ENCODE measurements around the gene PTDSS2.
"Not testable (repeated sequence)": the region's sequence is repeated elsewhere in the genome, so short reads cannot be mapped to it uniquely, and the experiment has no call there.

PTDSS2 gene

GRCh38 chr11:431921-432320, 18.2 kb upstream of the PTDSS2 start:
- no peak for DNase-seq (ENCODE audit: low spot score)

GRCh38 chr11:432501-433100, 17.5 kb upstream of the PTDSS2 start:
- no peak for DNase-seq (ENCODE audit: low spot score)

- no peak for DNase-seq (ENCODE audit: low spot score)
These were observed 17.0 kb upstream of the PTDSS2 start for GRCh38 chr11:433111-433510.

DNA sequence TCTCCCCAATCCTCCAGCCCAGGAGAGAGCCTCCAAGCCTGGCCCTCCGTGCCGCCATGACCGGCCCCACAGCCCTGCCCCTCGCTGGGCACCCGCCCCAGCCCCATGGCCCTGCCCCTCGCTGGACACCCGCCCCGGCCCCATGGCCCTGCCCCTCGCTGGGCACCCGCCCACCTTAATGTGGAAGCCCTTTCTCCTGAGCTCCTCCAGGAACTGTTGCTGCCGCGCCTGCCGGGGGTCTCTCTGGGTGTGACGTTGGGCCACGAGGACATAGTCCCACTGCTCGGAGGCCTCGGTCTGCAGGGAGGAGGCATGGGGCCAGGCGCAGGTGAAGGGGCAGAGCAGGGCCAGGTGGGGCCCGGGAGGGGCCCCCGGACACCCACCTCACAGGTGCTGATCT, 16.4 kb upstream of the PTDSS2 start:
- no peak for DNase-seq (ENCODE audit: low spot score)

DNA sequence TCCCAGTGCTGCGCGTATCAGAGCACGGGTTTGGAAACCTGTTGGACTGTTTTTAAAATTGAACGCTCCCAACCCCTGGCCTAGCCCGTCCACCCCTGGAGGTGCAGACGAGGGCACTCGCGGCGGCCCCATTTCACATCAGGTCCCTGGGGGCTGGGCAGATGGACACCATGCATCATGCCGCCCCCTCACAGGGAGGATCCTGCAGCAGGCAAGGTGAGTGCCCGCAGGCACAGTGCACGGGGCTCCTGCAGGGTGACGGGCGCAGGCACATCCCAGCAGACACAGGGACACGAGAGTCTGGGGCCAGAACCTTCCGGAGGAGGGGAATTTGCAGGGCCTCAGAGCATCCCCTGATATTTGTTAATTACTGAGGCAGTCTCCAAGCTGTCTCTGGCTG, 15.6 kb upstream of the PTDSS2 start:
- DNase-seq (ENCODE audit: low spot score), result no peak

- not testable (repeated sequence) for DNase-seq (ENCODE audit: low spot score)
These were observed 14.9 kb upstream of the PTDSS2 start for GRCh38 chr11:434999-435740.

DNA sequence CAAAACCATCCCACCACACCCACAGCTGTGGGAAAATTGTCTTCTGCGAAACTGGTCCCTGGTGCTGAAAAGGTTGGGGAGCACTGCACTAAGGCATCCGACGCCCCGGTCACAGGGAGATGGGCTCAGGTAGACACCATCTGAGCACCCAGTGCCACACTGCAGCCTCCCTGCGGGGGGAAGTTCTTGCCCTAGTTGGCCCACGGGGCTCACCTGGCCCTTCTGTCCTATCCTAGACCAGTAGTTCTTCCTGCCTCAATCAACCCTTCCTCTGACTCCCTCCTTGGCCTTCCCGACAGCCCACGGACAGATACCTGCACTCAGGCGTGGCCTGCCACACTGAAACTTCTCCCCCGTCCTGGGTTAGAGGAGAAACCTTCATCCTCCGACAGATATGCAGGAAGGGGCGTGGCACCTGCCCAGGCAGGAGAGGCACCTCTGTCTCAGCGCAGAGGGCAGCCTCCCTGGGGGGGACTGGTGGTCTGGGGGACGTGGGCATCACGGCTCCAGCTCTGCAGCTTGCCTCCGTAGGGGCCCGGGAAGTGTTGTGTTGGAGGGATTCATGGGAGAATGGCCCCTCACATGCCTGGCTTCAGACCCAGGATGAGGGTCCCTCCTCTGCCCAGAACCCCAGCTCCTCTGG, 12.7 kb upstream of the PTDSS2 start:
- no peak for DNase-seq (ENCODE audit: low spot score)

DNA sequence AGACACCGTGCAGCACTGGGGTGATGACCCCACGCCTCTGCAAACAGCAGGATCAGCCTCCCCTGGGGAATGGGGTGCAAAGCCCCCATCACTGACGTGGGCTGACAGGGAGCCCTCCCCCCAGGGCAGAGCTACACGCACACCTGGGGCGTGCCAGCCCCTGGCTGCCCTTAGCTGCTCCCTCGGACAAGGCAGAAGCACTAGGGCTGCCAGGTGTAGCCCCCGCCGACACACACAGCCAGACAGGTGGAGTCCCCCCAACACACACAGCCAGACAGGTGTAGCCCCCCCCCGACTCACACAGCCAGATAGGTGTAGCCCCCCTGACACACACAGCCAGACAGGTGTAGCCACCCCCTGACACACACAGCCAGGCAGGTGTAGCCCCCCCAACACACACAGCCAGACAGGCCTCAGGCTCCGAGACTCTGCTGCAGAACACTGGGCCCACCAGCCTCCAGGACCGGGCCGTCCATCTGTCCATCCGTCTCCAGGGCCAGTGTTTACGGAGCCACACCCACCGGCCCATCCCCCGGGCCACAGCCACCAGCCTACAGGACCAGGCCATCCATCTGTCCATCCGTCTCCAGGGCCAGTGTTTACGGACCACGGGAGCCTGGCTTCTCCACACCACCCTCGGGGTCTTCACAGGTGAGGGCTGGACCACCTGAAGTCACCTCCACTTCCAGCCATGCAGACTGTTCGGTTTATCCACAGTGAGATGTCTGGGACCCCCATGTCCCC, 11.8 kb upstream of the PTDSS2 start:
- no peak for DNase-seq (ENCODE audit: low spot score)

DNA sequence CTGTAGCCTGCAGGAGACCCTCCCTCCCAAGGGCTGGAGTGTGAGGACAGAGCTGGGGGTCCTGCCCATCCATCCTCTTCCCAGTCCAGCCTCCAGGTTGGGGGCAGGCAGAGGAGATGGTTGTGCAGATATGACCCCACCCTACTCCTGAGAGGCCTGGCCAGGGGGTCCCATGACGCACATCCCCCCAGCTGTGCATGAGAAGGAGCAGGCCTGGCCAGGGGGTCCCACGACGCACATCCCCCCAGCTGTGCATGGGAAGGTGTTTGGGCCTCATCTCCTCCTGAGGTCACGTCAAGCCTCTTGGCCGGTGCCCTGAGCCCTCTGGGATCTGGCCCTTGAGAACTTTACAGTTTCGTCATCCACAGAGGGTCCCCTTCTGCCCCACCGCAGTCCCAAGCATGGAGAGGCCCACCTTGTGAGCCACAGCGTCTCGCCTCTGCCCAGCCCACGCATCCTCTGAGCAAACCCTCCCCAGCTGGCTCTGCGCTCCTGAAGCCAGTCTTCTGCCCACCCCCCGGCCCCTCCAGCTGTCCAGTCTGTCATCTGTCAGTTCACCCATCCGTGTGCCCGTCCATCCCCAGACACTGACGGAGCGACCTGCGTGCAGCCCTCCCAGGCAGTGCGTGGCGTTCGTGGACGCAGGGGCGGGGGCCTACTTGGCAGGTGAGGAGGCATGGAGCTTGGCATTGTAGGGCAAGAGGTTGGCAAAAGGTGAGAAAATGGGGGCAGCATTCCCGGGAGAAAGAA, 10.6 kb upstream of the PTDSS2 start:
- DNase-seq (ENCODE audit: low spot score), result no peak

- no peak for DNase-seq (ENCODE audit: low spot score)
These were observed 9.7 kb upstream of the PTDSS2 start for GRCh38 chr11:440065-441042.

DNA sequence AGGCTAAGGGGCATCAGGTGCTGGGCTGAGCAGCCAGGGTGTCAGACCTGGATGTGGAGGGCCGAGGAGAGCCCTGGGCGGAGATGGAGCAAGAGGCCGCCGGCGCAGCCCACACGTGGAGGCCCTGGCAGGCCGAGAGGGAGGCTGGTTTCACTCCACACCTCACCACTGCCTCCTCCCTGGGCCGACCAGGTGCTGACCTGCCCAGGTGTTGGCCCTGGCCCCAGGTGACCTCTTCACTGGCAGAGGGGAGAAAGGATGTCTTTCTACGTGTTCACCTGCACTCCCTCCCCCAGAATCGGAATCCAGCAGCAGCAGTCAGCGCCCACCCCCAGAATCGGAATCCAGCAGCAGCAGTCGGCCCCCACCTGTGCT, 9.0 kb upstream of the PTDSS2 start:
- no peak for DNase-seq (ENCODE audit: low spot score)

- DNase-seq (ENCODE audit: low spot score), result no peak
These were observed 8.4 kb upstream of the PTDSS2 start, which contains the start of gene ANO9 for GRCh38 chr11:441418-442274. Gene ANO9, minus strand, starts transcription at chr11:442011. Its CDS starts 85 bp downstream, at chr11:441926.

- no peak for DNase-seq (ENCODE audit: low spot score)
These were observed 7.4 kb upstream of the PTDSS2 start for GRCh38 chr11:442611-443081.

DNA sequence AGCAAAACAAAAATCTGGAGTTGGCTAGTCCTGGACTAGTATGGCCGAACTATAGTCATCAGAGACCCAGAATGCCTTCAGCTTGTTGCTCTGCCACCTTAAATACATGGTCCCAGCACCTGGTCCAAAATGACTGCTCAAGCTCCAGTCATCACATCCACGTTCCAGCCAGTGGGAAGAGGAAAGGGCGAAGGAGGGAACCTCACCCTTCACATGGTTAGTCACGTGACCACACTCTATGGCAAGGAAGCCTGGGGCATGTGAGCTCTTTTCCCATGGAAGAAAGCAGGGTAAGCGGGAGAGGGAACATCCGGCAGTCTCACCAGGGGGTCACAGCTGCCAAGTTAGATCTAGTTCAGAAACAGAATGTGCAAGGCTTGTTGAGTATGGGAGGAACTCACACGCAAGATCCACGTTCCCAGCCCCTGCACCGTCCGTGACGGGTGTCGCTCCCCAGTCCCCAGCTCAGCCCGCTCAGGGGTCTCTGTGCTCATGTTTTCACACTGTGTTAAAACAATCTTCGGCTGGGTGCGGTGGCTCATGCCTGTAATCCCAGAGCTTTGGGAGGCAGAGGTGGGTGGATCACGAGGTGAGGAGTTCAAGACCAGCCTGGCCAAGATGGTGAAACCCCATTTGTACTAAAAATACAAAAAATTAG, 6.4 kb upstream of the PTDSS2 start:
- DNase-seq (ENCODE audit: low spot score), result no peak

DNA sequence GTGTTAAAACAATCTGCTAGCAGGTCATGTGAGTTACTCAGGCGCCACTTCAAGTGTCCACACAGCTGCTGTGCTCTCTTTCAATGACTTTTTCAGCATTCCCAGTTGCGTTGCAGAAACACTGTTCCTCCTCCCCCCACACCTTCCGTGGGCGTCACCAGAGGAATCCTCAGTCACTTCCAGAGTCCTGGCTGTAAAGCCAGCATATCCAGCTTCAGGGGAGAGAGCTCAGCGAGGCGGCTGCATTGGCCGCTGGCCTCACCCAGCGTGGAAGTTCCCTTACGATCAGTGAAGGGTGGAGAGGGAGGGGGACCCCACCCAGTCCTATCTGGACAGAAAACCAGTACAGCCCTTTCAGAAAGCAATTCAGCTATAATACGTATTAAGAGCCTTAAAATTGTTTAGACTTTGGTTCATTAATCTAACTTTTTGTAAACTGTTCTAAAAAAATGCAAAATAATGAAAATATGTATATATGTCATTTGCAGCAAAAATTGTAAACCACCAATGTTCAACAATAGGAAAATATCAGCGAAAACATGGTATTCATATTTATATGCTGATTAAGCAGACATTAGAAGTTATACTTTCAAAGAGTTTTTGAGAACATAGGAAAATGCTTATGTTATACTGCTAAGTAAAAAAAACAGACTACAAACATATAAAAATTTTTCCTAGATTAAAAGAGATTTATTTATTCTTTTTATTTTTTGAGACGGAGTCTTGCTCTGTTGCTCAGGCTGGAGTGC, 5.5 kb upstream of the PTDSS2 start:
- no peak for DNase-seq (ENCODE audit: low spot score)

- no peak for DNase-seq (ENCODE audit: low spot score)
These were observed 4.1 kb upstream of the PTDSS2 start for GRCh38 chr11:445765-446588.

DNA sequence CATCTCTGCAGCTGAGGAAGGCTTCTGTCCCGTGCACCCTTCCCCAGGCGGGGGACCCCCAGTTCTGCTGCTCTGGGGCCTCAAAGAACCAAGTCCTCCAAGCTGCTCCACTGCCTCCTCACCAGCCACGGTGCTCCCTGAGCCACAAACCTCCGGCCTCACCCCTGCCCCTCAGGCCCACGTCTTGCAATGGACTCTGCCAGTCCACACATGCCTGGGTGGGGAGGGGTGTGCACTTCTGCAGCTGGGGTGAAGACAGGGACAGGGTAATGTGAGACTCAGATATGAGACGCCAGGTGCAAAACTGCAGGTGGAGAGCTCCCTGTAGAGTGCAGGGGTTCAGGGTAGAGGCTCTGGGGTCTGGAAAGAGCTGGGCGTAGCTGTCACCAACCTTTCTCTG, 3.2 kb upstream of the PTDSS2 start:
- DNase-seq (ENCODE audit: low spot score), result no peak

All from D341Med (cell line).